Measurements from ENCODE around the gene SORD. TPM values are rescaled to one million over a fixed set of nuclear protein-coding genes. Genes with fewer than 3 reads are reported as not detected.
"Not testable (repeated sequence)": the region's sequence is repeated elsewhere in the genome, so short reads cannot be mapped to it uniquely, and the experiment has no call there.

Gene SORD
- polyA plus RNA-seq, 1 experiment, result 32.0 TPM

GRCh38 chr15:45079201-45079600, 56.2 kb downstream of the SORD start:
- H3K27me3 ChIP-seq (ENCODE audit: control insufficient read depth, insufficient read depth, low read length); POLR2A ChIA-PET; H3K9me3 ChIP-seq (ENCODE audit: control insufficient read depth, insufficient read depth, low read length); H3K4me3 ChIP-seq (ENCODE audit: low read depth, low read length); DNase-seq (ENCODE audit: low read depth, low spot score); H3K27ac ChIP-seq (ENCODE audit: low read depth, low read length): not testable (repeated sequence)
- CTCF ChIA-PET, result interaction anchor here (1.0 kb wide), 1 partner anchor 42 kb away, joined by 3 read pairs; no protein-coding TSS in a partner anchor

- H3K9me3 ChIP-seq (ENCODE audit: control insufficient read depth, insufficient read depth, low read length); H3K27ac ChIP-seq (ENCODE audit: low read depth, low read length); POLR2A ChIA-PET; H3K27me3 ChIP-seq (ENCODE audit: control insufficient read depth, insufficient read depth, low read length); CTCF ChIA-PET; DNase-seq (ENCODE audit: low read depth, low spot score); H3K4me3 ChIP-seq (ENCODE audit: low read depth, low read length): not testable (repeated sequence)
These were observed 56.7 kb downstream of the SORD start for GRCh38 chr15:45079628-45080246.

- H3K27me3 ChIP-seq (ENCODE audit: control insufficient read depth, insufficient read depth, low read length); H3K9me3 ChIP-seq (ENCODE audit: control insufficient read depth, insufficient read depth, low read length); POLR2A ChIA-PET; H3K4me3 ChIP-seq (ENCODE audit: low read depth, low read length); H3K27ac ChIP-seq (ENCODE audit: low read depth, low read length); DNase-seq (ENCODE audit: low read depth, low spot score): not testable (repeated sequence)
- CTCF ChIA-PET, result interaction anchor here (1.5 kb wide), 1 partner anchor 38 kb away, joined by 10 read pairs; no protein-coding TSS in a partner anchor
These were observed 57.6 kb downstream of the SORD start for GRCh38 chr15:45080593-45080992.

GRCh38 chr15:45082412-45082811, 59.4 kb downstream of the SORD start:
- H3K9me3 ChIP-seq (ENCODE audit: control insufficient read depth, insufficient read depth, low read length); H3K4me3 ChIP-seq (ENCODE audit: low read depth, low read length); H3K27me3 ChIP-seq (ENCODE audit: control insufficient read depth, insufficient read depth, low read length); POLR2A ChIA-PET; H3K27ac ChIP-seq (ENCODE audit: low read depth, low read length); DNase-seq (ENCODE audit: low read depth, low spot score): not testable (repeated sequence)
- CTCF ChIA-PET, result interaction anchor here (2.2 kb wide), 1 partner anchor 36 kb away, joined by 9 read pairs; no protein-coding TSS in a partner anchor

- Histone ChIP-seq H3K27ac (ENCODE audit: low read depth, low read length) (no peak overlapping the region), H3K4me3 (ENCODE audit: low read depth, low read length) (no peak overlapping the region), H3K9me3 (ENCODE audit: control insufficient read depth, insufficient read depth, low read length) (no peaks in the 10 kb centered on the region), H3K27me3 (ENCODE audit: control insufficient read depth, insufficient read depth, low read length) (peaks cover 3% of the 10 kb centered on the region)
- TF ChIP-seq CTCF (IDR thresholded peaks at IDR 0.05; ENCODE audit: low read depth, low read length), result no peak
- ChIA-PET CTCF (interaction anchor here (0.6 to 2.2 kb wide), 2 partner anchors 35 to 533 kb away, joined by 3 to 9 read pairs; no protein-coding TSS in a partner anchor), POLR2A (no interaction called here)
- no peak for DNase-seq (ENCODE audit: low read depth, low spot score)
These were observed 60.2 kb downstream of the SORD start for GRCh38 chr15:45083223-45083622.

GRCh38 chr15:45084163-45084562, 61.2 kb downstream of the SORD start:
- TF ChIP-seq CTCF (IDR thresholded peaks at IDR 0.05; ENCODE audit: low read depth, low read length), result no peak
- Histone ChIP-seq H3K4me3 (ENCODE audit: low read depth, low read length) (no peak overlapping the region), H3K27me3 (ENCODE audit: control insufficient read depth, insufficient read depth, low read length) (peaks cover 3% of the 10 kb centered on the region), H3K9me3 (ENCODE audit: control insufficient read depth, insufficient read depth, low read length) (no peaks in the 10 kb centered on the region), H3K27ac (ENCODE audit: low read depth, low read length) (no peak overlapping the region)
- POLR2A ChIA-PET, result no interaction called here
- CTCF ChIA-PET, result interaction anchor here (2.2 kb wide), 1 partner anchor 34 kb away, joined by 9 read pairs; no protein-coding TSS in a partner anchor
- DNase-seq (ENCODE audit: low read depth, low spot score), result no peak

GRCh38 chr15:45087513-45087912, 64.5 kb downstream of the SORD start:
- CTCF ChIA-PET, result interaction anchor here (1.1 kb wide), 1 partner anchor 30 kb away, joined by 4 read pairs; no protein-coding TSS in a partner anchor
- no peaks in the 10 kb centered on the region for H3K9me3 ChIP-seq (ENCODE audit: control insufficient read depth, insufficient read depth, low read length)
- H3K27ac ChIP-seq (ENCODE audit: low read depth, low read length), result no peak overlapping the region
- no peak for TF ChIP-seq CTCF (IDR thresholded peaks at IDR 0.05; ENCODE audit: low read depth, low read length)
- DNase-seq (ENCODE audit: low read depth, low spot score), result no peak
- no peak overlapping the region for H3K4me3 ChIP-seq (ENCODE audit: low read depth, low read length)
- H3K27me3 ChIP-seq (ENCODE audit: control insufficient read depth, insufficient read depth, low read length), result peaks cover 11% of the 10 kb centered on the region
- POLR2A ChIA-PET, result no interaction called here

All from AG04450 (cell line).